ENCODE results near the gene BPTF.
"Not testable (repeated sequence)": the region's sequence is repeated elsewhere in the genome, so short reads cannot be mapped to it uniquely, and the experiment has no call there.

The BPTF gene

GRCh38 chr17:67833946-67834631 is 8.8 kb downstream of the BPTF start:
- no peak for DNase-seq

- DNase-seq: no peak
Observed at GRCh38 chr17:67834634-67835033, 9.3 kb downstream of the BPTF start.

- DNase-seq: no peak
Observed at GRCh38 chr17:67836205-67836987, 11.1 kb downstream of the BPTF start.

- DNase-seq: no peak
Observed at GRCh38 chr17:67837965-67838364, 12.7 kb downstream of the BPTF start.

- DNase-seq: no peak
Observed at GRCh38 chr17:67838538-67838937, 13.2 kb downstream of the BPTF start.

- no peak for DNase-seq
Observed at GRCh38 chr17:67841992-67842391, 16.7 kb downstream of the BPTF start.

- DNase-seq: no peak
Observed at GRCh38 chr17:67842648-67843047, 17.3 kb downstream of the BPTF start.

GRCh38 chr17:67845374-67845773 is 20.1 kb downstream of the BPTF start:
- no peak for DNase-seq

GRCh38 chr17:67848189-67848588 is 22.9 kb downstream of the BPTF start:
- not testable (repeated sequence) for DNase-seq

GRCh38 chr17:67848846-67849245 is 23.5 kb downstream of the BPTF start:
- not testable (repeated sequence) for DNase-seq

- DNase-seq: no peak
Observed at GRCh38 chr17:67850991-67851631, 25.8 kb downstream of the BPTF start.

GRCh38 chr17:67853703-67854102 is 28.4 kb downstream of the BPTF start:
- DNase-seq: no peak

- no peak for DNase-seq
Observed at GRCh38 chr17:67854378-67854777, 29.1 kb downstream of the BPTF start.

GRCh38 chr17:67855504-67856324 is 30.4 kb downstream of the BPTF start:
- no peak for DNase-seq

GRCh38 chr17:67856402-67856801 is 31.1 kb downstream of the BPTF start:
- DNase-seq: not testable (repeated sequence)

GRCh38 chr17:67862614-67863217 is 37.4 kb downstream of the BPTF start:
- no peak for DNase-seq

GRCh38 chr17:67863624-67864247 is 38.4 kb downstream of the BPTF start:
- DNase-seq: no peak

GRCh38 chr17:67865438-67865837 is 40.1 kb downstream of the BPTF start:
- DNase-seq: no peak

GRCh38 chr17:67867591-67867990 is 42.3 kb downstream of the BPTF start:
- no peak for DNase-seq

- DNase-seq: no peak
Observed at GRCh38 chr17:67868176-67868575, 42.9 kb downstream of the BPTF start.

- no peak for DNase-seq
Observed at GRCh38 chr17:67879662-67880061, 54.4 kb downstream of the BPTF start.

- no peak for DNase-seq
Observed at GRCh38 chr17:67881083-67881482, 55.8 kb downstream of the BPTF start.
